GM21528 (cell line): ENCODE data around the gene CIRBP.

Experiments
- ATAC-seq: cut with Tn5 transposase; IDR thresholded peaks from one replicate; pipeline ENCODE4 v1.9.1; 2021; ENCODE audit warnings: mild to moderate bottlenecking, moderate library complexity; ENCODE audit not compliant: unreplicated experiment, low FRiP score

Gene CIRBP

DNA sequence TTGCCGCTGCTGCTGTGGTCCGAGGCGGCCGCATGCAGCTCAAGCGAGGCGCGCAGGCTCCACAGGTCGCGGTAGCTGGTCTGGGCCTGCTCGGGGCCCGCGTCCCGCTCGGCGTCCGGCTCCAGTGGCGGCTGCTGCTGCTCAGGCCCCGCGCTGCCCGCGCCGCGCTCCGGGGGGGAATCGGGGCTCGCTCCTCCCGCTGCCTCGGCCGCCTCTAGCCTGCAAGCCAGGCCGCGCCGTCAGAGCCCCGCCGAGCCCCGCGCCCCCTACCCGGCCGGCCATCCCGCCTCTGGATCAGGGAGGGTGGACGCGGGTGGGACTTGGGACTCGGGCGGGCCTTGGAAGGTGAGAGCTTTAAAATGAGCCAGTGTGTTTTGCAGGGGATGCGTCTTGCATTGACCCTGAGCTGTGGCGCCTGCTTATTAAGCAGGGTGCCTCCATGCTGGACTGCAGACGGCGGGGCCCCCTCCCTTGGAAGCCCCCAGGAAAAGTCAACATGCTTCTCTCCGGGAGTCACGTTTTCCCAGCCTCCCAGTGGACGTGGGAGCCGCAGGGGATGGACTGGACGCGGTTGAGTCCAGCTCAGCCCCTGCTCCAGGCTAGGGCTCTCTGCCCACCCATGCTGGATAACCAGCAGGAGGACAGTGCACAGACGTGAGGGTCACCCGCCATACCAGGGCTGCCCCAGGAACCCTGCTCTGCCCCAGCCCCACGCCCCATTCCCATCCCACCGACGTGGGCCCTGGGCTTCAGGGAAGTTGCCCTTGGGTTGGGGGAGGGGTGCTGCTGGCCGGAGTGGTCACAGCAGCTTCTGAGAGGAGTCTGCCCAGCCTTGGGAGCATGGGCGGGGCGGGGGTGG is 39.0 kb upstream of the CIRBP start:
- no peak for ATAC-seq

DNA sequence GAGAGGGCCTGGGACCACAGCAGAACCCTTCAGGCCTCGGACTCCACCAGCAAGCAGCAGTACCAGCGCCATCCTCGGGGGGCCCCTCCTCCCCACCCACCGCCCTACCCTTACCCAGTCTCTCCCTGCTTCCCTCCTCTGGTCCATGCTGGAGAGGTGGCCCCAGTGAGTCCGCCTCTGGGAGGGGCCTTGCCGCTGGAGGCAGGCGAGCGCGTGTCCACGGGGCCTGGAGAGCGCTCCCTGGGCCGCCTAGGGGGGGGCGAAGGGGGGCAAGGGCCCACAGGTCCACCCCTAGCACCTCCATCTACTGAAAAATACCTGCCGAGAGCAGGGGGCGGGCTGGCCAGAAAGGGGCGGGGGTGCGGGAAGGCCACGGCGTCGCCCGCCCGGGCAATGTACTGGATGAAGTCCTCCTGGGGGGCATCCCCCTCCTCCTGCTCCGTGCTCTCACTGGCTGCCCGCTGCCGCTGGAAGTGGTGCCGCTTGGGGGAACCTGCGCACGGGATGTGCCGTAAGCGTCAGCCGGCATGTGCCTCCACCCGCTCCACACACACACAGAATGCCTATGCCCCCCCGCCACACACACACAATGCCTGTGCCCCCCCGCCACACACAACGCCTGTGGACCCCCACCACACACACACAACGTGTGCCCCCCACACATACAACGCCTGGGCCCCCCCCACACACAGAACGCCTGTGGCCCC is 38.2 kb upstream of the CIRBP start:
- no peak for ATAC-seq

DNA sequence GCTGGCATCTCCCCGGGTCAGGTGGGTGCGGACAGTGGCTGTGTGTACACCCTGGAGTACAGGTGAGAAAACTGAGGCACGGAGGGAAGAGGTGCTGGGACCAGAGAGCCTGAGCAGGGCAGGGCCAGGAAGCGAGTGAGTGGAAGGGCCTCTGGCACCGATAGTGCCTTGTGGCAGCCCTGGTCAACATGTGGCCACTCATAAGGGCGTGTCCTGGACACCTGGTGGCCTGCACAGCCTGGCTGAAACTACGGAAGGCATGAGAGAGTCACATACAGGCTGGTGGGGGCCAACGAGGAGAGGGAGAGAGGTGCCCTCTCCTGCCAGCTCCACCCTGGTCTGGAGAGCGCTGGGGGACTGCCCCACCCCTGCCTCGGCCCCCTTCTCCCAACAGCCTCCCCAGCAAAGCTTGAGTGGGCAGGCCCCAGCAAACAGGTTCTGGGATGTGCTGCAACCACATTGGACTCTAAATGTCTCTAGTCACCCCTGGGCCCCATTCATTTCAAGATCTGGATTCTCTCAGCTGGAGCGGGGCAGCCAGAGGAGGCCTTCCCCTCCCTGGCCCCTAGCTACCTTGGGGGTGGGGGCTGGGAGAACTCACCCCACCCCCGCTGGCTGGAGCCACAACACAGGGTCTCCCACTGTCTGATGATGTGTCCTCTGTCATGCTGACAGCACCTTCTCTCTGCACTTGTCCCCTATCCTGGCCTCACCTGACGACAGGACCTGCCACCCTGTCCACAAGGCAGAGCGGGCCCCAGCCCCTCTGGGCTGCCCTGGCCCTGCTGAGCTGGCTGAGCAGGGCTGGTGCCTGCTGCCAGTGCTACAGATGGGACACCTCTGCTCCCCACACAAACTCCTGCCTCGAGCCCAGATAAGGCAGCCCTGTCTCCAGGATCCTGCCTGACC is 37.1 kb upstream of the CIRBP start:
- no peak for ATAC-seq

DNA sequence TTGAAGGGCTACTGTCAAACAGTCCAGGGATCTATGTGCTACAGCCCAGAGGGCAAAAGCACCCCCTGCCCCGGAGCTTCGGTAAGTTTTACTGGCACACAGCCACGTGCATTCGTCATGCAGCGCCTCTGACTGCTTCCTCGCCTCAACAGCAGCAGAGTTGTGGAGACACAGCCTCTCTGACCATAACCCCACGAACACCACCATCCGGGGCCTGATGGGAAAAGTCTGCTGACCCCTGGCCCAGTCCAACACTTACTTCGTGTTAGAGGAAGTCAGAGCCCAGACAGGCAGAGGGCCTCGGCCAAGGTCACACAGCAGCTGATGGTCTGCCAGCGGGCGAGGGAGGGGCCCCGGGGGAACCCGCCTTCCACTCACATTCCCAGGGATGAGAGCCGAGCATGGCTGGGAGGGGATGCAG is 36.5 kb upstream of the CIRBP start:
- no peak for ATAC-seq

DNA sequence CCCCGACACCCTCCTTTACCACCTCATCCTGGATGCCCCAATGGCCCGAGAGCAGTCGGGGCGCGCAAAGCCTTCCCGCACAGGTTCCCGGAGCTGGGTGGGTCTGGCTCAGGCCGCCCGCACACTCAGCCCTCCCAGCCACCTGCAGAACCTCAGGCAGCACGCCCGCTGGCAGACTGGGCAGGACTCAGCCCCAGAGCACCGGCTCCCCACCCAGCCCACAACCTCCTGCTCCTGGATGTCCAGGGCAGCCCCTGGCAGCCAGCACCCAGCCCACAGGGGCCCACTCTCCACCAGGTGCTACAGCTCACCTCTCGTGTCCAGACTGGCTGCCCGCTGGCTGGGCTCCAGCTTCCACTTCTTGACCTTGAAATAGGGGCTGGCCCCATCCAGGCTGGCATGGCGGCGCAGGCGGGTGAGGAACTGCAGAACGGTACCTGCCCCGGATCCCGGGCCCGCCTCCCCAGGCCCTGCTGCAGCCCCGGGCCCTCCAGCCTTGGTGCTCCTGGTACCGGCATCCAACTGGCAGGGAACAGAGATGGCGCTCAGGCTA is 35.9 kb upstream of the CIRBP start:
- no peak for ATAC-seq

DNA sequence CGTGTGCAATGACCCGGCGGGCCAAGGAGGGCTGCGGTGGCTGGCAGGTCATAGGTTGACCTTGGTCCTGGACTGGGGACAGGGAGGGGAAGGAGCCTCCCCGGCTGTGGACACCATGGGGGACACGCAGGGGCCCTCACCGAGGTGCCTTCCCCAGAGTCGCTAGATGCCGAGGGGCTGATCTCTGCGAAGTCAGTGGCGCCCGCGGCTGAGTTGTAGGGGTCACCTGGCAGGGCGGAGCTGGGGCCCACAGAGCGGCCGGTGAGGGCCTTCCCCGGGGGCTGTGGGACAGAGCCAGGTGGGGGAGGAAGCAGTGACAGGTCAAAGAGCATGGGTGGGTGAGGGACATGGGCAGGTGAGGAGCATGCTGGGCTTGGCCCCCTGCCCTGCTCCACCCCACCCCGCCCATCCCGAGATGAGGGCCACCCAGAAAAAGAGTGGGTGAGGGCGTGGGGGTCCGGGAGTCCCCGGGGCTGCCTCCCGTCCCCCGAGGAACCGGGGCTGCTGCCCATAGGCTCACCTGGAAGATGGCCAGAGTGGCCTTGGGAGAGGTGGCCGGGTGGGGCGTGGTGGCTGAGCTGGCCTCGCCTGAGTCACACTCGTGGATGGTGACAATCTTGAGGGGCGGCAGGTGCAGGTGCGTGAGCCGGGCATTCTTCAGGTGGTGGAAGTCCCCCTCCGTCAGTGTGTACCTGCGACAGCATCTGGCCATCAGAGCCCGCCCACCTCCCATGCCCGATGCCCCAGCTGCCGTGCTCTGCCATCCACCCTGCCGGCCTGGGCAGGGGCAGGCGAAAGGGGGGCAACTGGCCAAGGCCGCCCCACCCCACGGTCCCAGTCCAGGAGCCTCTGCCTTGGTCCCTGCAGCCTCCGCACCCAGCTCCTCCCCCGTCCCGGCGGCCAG is 34.8 kb upstream of the CIRBP start:
- no peak for ATAC-seq

DNA sequence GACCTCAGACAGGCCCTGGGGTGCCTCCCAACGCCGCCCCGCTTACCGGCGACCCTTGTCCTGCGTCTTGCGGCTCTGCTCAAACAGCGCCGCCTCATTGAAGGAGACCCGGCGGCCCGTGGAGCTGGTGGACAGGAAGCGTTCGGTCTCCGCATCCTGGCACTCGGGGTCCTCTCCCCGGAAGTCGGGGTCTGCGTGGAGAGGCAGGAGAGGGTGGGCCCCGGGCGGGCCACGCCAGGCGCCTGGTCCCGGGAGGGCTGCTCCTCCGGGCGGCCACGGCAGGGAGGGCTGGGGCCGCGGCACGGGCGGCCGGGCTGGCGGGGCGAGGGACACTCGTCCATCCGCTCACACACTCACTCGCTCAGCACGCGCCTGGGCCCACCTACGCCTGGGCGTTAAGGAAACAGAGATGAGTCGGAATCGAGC is 34.2 kb upstream of the CIRBP start:
- no peak for ATAC-seq

DNA sequence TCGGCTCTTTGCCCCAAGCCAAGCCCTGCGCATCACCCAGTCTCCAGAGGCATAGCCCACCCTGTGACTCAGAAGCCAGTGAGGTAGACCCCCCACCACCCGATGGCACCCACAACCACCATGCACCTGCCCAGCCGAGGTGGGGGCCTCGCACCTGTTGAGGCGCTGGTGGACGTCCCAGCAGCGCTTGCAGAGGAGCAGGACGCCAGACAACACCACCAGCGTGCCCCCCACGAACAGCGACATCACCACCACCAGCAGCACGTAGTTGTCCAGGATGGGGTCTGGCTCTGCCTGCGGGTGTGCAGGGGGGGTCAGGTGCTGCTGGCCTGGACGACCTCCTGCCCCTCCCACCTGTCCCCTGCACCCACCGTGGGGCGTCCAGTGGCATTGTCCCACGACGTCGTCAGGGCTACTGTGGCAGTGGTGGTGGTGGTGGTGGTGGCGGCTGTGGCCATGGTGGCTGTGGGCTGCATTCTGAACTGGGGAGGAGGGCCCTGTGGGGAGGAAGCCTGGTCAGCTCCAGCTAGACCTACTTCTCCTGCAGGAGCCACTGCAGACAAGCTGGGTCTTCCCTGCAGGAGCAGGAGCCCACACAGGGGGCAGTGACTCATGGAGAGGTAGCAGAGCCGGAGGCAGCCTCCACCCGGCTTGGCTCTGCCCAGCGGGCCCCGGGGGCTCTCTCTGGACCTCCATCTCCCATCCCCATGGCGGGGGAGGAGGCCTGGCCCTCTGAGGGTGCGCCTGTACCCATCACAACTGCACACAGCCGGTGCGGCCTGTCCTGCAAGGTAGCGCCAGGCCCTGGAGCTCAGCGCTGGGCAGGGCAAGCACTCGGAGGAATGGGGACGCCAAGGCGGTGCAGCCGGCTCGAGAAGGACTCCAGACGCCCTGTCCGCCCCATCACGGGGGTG is 33.2 kb upstream of the CIRBP start:
- ATAC-seq, result no peak

DNA sequence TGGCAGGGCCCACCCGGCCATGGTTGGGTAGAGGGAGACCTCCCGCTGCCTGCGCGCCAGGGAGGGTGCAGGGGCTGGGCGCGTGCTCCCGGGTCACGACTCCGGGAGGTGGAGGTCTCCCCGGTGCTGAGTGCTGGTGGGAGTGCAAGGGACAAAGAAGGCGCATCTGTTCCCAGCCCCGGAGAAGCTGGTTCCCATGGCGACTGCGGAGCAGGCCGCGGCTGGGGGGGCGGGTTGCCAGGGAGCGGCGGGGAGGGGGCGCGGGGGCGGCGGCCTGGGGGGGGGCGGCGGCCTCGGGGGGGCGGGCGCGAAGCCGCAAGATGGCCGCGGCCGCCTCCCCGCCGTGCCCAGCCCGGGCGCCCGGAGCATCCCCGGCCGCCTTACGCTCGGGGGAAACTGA is 32.6 kb upstream of the CIRBP start:
- ATAC-seq, result no peak

DNA sequence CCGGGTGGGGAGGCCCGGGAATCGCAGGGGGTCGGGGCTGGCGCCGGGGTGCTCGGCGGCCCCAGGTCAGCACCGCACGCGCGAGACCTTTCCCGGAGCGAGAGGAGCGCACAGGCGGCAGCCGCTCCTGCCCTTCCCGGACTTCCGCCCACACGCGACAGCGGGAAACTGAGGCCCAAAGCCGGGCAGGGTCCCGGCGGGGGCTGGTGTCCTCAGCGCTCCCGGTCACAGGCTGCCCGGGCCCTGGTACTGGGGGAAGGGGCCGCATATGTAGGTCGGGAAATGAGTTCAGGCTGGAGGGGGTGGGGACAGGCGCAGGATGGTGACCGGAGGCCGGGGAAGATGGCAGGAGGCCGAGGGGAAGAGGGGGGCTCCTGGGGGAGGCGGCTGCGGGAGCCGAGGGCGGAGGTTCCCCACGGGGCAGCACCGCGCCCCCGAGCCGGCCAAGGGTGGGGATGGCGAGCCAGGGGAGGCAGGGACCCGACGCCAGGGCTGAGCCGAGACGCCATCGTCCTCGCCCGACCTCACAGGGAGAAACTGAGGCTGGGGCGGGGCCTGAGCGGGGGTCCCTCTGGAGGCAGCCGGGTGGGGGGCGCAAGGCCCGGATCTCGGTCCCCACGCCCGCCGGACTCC is 32.0 kb upstream of the CIRBP start:
- no peak for ATAC-seq

DNA sequence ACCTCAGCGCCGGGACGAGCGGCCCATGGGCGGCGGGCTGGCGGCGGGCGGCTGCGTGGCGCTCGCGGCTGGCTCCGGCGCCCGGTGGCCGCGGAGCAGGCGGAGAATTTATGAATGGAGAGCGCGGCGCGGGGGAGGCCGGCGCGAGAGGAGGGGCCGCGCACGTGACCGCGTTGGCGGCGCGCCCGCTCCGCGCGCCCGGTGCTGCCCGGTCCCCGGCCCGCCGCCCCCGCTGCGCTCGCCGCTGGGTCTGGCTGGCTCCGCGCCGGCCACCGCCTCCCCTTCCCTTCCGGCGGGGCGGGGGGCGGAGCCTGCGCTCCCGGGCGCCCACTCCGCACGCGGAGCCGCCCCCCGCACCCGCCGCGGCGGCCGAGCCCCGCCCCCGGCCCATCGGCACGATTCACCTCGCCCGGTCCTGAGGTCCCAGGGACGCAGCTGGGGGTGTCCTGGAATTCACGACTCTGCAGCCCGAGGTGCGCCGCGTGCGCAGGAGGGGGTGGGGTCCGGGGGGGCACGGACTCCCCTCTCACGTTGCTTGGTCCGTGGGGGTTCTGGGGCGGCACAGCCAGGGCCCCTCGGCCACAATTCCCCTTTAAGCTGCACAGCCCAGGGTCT is 31.3 kb upstream of the CIRBP start, which contains the start of gene CBARP:
CBARP (minus strand) TSS at position 252 of the 615 bp plus-strand sequence. CDS start 1,905 bp downstream, outside the sequence.
- ATAC-seq, result no peak

DNA sequence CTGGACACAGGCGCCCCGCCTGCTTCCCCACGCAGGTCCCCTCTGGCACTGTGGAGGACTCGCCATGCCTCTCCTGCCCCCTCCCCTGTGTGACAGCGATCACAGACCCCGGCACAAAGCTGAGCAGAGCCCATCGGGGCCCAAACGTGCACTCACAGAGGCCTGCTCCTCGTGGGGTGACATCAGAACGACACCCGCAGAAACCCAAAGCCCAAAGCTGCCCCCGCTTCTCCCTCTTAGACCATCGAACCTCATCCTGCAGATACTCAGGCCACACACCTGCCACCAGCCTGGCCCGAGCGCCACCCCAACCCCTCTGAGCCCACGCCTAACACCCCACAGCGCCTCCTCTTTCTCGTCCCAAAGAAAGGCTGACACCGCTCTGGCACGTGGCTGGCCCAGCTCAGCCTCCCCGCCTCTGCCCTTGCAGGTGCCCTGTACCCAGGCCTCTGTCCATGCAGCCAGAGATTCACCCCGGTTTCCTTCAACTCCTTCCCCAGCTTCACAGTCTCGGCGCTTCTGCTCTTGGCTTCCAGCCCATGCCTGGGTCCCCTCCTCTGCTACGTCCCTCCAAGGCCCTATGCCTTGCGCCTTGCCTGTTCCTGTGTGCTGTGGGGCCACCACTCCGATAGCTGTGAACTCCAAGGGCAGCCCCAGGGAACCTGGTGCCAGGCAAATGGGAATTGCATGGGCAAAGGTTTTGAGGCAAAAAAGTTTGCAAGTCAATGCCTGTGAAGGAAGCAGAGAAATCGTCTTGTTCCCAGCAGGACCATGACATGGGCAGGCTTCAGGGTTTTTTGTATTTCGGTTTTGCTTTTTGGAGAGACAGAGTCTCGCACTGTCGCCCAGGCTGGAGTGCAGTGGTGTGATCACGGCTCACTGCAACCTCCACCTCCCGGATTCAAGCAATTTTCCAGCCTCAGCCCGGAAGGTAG is 30.5 kb upstream of the CIRBP start:
- ATAC-seq, result no peak

DNA sequence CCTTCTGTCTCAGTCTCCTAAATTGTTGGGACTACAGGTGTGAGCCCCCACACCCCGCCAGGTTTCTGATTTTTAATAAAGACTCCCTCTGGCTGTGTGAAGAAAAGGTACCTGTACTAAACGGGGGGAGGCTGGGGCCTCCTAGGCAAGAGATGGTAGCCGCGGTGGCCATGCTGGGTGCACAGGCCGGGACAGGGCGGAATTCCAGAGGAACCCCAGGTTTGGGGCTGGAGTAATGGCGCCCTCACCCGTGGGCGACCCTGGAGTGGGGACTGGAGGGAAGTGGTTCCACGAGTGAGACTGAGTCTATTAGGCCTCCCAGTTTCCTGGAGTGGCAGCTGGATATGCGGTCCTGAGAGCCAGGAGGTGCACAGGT is 29.7 kb upstream of the CIRBP start:
- ATAC-seq, result no peak

DNA sequence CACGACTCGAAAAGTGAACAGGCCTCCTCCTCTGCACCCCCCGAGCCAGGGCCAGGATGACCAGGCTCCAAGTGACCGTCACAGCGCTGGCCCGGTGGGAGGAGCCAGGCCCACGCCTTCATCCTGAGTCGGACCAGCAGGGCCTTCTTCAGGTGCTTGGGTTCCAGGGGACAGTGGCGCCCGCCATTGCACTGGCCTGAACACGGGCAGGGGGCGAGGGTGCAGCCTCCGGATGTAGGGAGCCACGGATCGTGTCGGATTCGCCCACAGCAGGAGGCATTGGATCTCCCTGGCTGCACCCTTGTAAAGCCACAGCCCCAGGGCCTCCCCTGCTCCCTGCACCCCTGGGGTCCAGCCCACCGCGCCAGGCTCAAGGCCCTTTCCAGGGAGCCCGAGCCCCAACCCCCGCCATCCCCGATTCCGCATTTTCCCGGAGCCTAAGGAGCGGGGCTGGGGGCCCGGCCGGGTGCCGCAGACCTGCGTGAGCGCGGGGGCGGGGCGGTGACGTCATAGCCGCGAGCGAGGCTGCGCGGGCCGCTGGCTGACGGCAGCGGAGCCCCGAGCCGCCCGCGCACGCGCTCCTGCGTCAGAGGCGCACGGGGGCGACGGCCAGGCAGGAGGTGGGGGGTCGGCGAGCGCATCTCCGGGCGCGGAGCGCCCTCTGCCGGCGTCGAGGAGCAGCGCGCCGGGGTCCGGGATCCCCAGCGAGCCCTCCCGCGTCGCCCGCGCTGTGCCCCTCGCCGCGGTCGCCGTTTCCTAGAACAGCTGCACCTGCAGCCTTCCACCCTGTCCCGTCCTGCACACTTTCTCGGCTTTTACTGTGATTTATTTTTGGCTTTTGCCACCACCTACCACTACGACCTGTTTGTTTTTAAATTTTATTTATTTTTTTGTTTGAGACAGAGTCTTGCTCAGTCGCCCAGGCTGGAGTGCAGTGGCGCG is 29.1 kb upstream of the CIRBP start:
- ATAC-seq, result peak; percentile 31

DNA sequence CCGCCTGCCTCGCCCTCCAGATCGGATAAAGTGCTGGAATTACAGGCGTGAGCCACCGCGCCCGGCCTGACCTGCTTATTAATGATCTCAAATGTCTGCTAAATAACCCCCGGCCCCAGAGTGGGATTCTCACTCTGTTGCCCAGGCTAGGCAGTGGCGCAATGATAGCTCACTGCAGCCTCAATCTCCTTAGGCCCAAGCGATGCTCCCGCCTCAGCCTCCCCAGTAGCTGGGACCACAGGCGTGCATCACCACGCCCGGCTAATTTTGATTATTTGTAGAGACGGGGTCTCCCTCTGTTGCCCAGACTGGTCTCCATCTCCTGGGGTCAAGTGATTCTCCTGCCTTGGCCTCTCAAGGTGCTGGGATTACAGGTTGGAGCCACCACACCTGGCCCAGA is 28.2 kb upstream of the CIRBP start:
- no peak for ATAC-seq
